Measurements from ENCODE around the gene DCP1A. TPM values are rescaled to one million over a fixed set of nuclear protein-coding genes. Genes with fewer than 3 reads are reported as not detected.

The DCP1A gene
- total and polyA plus RNA-seq, 9 of the 15 experiments (the other 6 are each of a cell fraction or from before 2014, with no cell fraction given), result 6.6 to 33.7 (median 13.3) TPM

GRCh38 chr3:53347261-53348064, at the start of gene DCP1A (continued):
- TF ChIP-seq, protein P1, sequence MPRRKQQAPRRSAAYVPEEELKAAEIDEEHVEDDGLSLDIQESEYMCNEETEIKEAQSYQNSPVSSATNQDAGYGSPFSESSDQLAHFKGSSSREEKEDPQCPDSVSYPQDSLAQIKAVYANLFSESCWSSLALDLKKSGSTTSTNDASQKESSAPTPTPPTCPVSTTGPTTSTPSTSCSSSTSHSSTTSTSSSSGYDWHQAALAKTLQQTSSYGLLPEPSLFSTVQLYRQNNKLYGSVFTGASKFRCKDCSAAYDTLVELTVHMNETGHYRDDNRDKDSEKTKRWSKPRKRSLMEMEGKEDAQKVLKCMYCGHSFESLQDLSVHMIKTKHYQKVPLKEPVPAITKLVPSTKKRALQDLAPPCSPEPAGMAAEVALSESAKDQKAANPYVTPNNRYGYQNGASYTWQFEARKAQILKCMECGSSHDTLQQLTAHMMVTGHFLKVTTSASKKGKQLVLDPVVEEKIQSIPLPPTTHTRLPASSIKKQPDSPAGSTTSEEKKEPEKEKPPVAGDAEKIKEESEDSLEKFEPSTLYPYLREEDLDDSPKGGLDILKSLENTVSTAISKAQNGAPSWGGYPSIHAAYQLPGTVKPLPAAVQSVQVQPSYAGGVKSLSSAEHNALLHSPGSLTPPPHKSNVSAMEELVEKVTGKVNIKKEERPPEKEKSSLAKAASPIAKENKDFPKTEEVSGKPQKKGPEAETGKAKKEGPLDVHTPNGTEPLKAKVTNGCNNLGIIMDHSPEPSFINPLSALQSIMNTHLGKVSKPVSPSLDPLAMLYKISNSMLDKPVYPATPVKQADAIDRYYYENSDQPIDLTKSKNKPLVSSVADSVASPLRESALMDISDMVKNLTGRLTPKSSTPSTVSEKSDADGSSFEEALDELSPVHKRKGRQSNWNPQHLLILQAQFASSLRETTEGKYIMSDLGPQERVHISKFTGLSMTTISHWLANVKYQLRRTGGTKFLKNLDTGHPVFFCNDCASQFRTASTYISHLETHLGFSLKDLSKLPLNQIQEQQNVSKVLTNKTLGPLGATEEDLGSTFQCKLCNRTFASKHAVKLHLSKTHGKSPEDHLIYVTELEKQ (CRISPR knock-in tag; IDR thresholded peaks at IDR 0.05), result no peak
- TF ChIP-seq, protein P2, sequence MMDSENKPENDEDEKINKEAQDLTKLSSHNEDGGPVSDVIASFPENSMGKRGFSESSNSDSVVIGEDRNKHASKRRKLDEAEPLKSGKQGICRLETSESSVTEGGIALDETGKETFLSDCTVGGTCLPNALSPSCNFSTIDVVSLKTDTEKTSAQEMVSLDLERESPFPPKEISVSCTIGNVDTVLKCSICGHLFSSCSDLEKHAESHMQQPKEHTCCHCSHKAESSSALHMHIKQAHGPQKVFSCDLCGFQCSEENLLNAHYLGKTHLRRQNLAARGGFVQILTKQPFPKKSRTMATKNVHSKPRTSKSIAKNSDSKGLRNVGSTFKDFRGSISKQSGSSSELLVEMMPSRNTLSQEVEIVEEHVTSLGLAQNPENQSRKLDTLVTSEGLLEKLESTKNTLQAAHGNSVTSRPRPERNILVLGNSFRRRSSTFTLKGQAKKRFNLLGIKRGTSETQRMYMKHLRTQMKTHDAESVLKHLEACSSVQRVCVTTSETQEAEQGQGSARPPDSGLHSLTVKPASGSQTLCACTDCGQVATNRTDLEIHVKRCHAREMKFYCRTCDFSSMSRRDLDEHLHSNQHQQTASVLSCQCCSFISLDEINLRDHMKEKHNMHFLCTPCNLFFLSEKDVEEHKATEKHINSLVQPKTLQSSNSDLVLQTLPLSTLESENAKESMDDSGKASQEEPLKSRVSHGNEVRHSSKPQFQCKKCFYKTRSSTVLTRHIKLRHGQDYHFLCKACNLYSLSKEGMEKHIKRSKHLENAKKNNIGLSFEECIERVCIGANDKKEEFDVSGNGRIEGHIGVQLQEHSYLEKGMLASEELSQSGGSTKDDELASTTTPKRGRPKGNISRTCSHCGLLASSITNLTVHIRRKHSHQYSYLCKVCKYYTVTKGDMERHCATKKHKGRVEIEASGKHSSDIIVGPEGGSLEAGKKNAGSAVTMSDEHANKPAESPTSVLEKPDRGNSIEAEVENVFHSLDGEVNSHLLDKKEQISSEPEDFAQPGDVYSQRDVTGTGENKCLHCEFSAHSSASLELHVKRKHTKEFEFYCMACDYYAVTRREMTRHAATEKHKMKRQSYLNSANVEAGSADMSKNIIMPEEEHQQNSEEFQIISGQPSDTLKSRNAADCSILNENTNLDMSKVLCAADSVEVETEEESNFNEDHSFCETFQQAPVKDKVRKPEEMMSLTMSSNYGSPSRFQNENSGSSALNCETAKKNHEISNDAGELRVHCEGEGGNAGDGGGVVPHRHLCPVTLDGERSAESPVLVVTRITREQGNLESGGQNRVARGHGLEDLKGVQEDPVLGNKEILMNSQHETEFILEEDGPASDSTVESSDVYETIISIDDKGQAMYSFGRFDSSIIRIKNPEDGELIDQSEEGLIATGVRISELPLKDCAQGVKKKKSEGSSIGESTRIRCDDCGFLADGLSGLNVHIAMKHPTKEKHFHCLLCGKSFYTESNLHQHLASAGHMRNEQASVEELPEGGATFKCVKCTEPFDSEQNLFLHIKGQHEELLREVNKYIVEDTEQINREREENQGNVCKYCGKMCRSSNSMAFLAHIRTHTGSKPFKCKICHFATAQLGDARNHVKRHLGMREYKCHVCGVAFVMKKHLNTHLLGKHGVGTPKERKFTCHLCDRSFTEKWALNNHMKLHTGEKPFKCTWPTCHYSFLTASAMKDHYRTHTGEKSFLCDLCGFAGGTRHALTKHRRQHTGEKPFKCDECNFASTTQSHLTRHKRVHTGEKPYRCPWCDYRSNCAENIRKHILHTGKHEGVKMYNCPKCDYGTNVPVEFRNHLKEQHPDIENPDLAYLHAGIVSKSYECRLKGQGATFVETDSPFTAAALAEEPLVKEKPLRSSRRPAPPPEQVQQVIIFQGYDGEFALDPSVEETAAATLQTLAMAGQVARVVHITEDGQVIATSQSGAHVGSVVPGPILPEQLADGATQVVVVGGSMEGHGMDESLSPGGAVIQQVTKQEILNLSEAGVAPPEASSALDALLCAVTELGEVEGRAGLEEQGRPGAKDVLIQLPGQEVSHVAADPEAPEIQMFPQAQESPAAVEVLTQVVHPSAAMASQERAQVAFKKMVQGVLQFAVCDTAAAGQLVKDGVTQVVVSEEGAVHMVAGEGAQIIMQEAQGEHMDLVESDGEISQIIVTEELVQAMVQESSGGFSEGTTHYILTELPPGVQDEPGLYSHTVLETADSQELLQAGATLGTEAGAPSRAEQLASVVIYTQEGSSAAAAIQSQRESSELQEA (IDR thresholded peaks at IDR 0.05; ENCODE audit: low read depth), result no peak
- TF ChIP-seq ZNF121 (CRISPR knock-in tag; conservative IDR thresholded peaks at IDR 0.05) (no peak), THAP7 (CRISPR knock-in tag; IDR thresholded peaks at IDR 0.05) (no peak; the same call in 1 of the 2 replicates), RNF219 (CRISPR knock-in tag; IDR thresholded peaks at IDR 0.05) (no peak), ZNF584 (CRISPR knock-in tag; IDR thresholded peaks at IDR 0.05; ENCODE audit: low read depth) (no peak), TFAM (CRISPR knock-in tag; conservative IDR thresholded peaks at IDR 0.05) (no peak), MXD1 (CRISPR knock-in tag; IDR thresholded peaks at IDR 0.05; ENCODE audit: borderline replicate concordance, poor library complexity, severe bottlenecking) (peak; percentile 73), GABPA (tag; conservative IDR thresholded peaks at IDR 0.05; ENCODE audit: low read depth) (peak; percentile 99), NFRKB (IDR thresholded peaks at IDR 0.05; ENCODE audit: low read depth) (peak; percentile 77), LCOR (CRISPR knock-in tag; IDR thresholded peaks at IDR 0.05) (peak; percentile 72; the same call in 1 of the 2 replicates)

Data from K562 (cell line).